Astrocyte of the cerebellum (primary cell): ENCODE measurements around the gene FNTB.

Source experiments
- DNase-seq: peaks from one replicate; pipeline ENCODE4 v3.0.0-alpha.2; 2011; ENCODE audit warnings: low read depth
- H3K4me3 ChIP-seq: 2 replicates; pipeline ENCODE4 v1.5.1; 2011; ENCODE audit warnings: mild to moderate bottlenecking, low read depth, low read length, moderate library complexity
- in situ Hi-C: cut with HindIII; loops from 2 replicates; pipeline ENCODE4 v1.10.0; 2017; ENCODE audit warnings: low sequenced_read_pairs
- TF ChIP-seq, protein P1 (sequence below): IDR thresholded peaks from 2 replicates; pipeline ENCODE4 v1.5.1; 2012; ENCODE audit warnings: low read length, low read depth, moderate library complexity, mild to moderate bottlenecking; ENCODE audit errors: missing control alignments

FNTB gene

DNA sequence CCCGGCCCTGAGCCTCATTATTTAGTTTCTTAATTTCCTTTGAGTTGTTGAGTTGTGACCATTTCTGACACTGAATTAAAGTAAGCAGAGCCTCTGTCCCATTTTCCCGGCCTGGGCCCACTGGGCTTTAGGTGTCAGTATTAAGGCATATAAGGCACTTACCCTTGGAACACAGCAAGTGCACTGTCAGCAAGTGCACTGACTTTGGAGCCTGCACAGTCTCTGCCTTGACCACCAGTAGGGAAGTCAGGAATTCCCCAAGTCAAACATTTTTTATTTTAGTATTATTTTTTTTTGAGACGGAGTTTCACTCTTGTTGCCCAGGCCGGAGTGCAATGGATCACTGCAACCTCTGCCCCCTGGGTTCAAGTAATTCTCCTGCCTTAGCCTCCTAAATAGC, 59.0 kb downstream of the FNTB start:
- DNase-seq = no peak
- no peak overlapping the region for H3K4me3 ChIP-seq
- in situ Hi-C loops = no loop called here
- TF ChIP-seq, protein P1, sequence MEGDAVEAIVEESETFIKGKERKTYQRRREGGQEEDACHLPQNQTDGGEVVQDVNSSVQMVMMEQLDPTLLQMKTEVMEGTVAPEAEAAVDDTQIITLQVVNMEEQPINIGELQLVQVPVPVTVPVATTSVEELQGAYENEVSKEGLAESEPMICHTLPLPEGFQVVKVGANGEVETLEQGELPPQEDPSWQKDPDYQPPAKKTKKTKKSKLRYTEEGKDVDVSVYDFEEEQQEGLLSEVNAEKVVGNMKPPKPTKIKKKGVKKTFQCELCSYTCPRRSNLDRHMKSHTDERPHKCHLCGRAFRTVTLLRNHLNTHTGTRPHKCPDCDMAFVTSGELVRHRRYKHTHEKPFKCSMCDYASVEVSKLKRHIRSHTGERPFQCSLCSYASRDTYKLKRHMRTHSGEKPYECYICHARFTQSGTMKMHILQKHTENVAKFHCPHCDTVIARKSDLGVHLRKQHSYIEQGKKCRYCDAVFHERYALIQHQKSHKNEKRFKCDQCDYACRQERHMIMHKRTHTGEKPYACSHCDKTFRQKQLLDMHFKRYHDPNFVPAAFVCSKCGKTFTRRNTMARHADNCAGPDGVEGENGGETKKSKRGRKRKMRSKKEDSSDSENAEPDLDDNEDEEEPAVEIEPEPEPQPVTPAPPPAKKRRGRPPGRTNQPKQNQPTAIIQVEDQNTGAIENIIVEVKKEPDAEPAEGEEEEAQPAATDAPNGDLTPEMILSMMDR = no peak

DNA sequence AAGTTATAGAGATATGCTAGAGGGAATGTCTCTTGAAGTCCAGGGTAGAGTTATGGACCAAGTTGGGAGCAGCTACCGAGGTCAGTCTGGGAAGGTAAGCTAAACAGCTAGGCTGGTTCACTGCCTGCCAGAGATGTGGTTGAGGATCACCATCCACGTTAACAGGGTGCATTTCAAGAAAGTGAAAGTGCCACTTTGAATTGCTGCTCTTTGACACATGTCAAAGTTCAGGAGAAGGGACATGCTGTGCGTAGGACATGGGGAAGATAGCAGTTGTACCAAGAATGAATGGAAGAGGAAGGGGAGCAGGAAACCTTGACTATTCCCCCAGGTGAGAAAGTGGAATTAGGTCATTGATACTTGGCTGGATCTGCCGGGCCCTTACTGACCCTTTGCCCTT, 66.1 kb downstream of the FNTB start:
- no peak for DNase-seq
- TF ChIP-seq, protein P1 = no peak
- H3K4me3 ChIP-seq = no peak overlapping the region
- in situ Hi-C loops = loop anchor here (5.0 kb wide), 1 partner anchor 44 kb away; no protein-coding TSS in a partner anchor

DNA sequence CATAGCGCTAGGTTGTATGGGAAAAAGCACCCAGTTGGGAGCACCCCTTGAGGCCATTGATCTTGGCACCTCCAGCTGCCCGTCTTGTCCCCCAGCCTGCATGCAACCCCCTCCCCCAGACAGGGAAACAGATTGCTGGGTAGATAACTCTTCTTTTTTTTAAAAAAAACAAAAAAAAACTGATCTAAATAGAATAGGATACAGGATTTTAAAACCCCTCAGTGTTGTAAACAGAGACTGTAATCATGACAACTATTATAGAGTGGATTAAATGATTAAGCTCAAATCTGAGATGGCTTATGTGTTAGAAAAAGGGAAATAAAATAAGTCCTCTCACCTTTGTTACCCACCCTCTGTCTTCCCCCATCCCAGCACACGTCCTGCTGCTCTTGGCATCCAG, 66.8 kb downstream of the FNTB start:
- no peak overlapping the region for H3K4me3 ChIP-seq
- DNase-seq = no peak
- TF ChIP-seq, protein P1 = no peak
- in situ Hi-C loops = loop anchor here (5.0 kb wide), 1 partner anchor 44 kb away; no protein-coding TSS in a partner anchor

DNA sequence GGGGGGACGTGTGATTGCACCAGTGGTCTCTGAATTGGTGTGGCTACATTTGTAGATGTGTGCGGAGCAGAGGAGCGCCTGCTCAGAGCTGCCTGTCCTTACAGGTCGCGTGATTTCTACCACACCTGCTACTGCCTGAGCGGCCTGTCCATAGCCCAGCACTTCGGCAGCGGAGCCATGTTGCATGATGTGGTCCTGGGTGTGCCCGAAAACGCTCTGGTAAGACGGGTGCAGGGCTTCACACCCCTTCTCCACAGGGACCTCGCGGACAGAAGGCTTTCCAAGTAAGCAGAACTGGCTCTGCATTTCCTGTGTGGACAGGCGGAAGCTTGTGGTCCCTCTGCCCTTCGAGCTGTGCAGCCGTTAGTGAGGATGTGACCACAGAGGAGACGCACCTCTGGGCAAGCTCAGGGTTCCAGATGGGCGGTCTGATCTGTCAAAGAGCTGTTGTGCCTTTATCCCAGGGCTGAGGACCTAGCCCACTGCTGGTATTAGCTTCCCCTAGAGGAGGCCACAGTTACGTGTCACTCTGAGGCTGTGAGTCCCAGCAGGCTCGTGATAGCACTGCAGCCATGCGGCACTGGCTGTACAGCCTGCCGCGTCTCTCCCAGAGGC, 67.9 kb downstream of the FNTB start:
- no peak overlapping the region for H3K4me3 ChIP-seq
- DNase-seq = no peak
- in situ Hi-C loops = loop anchor here (5.0 kb wide), 1 partner anchor 43 kb away; no protein-coding TSS in a partner anchor
- TF ChIP-seq, protein P1 = no peak

DNA sequence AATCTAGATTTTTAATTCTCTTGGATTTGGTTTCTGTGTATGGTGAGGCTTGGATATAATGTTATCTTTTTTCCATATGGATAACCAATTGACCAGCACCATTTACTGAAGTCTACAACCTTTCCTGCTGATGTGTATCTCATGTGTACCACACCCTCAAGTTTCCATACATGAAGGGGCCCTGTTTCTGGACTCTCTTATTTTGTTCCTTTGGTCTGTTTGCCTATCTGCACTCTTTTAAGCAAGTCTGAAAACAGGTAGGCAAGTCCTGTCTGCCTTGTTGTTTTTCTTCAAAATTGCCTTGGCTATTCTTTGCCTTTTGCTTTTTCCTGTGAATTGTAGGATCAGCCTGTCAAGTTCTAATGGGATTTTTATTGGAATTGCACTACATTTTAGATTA, 71.0 kb downstream of the FNTB start:
- no peak for DNase-seq
- in situ Hi-C loops = no loop called here
- H3K4me3 ChIP-seq = no peak overlapping the region
- TF ChIP-seq, protein P1 = no peak

DNA sequence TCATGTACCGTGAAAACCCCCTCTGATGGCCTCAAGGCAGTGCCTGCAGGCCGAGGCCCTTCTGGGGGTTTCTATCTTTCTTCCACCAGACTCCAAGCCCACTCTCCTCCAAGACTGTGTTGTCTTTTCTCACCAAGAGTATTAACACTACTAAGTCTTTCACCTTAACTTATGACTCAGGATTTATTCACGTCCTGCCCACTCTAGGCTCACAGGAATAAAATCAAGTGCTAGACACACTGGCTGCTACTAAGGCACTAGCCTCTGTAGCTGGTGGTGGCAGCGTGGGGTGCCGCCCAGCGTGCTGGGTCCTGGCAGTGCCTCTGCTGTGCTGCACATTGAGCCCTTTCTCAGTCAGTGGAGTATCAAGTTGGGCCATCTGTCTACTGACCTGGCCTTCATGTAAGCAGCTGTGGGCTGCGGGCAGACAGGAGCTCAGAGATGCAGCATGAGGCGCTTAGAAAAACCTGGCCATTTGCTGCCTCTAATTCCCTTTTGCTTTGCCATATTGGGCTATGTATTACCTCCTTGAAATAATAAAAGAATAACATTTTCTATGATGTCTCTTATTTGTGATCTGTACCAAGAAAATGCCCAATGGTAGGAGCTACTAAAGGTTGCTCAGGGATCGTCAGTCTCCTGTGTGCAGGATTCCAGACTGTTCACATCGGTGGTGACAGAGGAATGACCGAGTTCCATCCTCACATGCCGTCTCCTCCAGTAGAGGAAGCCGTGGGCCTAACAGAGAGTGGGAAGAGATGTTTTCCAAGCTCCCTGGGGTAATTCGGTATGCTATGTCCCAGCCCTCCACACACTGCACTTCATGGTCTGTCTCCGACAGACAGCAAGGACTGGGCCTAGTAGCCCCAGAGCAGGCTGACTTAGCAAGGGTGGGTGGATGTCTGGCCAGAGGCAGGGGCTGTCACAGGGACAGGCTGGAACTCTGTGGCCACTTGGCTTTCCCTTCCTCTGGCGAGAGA, 75.7 kb downstream of the FNTB start:
- TF ChIP-seq, protein P1 = no peak
- in situ Hi-C loops = no loop called here
- no peak overlapping the region for H3K4me3 ChIP-seq
- DNase-seq = no peak
